AG10803 (cell line): ENCODE results near the gene CACNA1I.

Experiments used
- DNase-seq: peaks from one replicate; pipeline ENCODE4 v3.0.0; 2010; ENCODE audit warnings: low read depth
- H3K4me3 ChIP-seq: 2 replicates; pipeline ENCODE4 v1.5.1; 2011; ENCODE audit warnings: mild to moderate bottlenecking, low read length, control low read depth
- CTCF ChIP-seq: conservative IDR thresholded peaks from 2 replicates; pipeline ENCODE4 v1.5.1; 2011; ENCODE audit warnings: mild to moderate bottlenecking, low read length, control low read depth, inconsistent platforms

The CACNA1I gene

GRCh38 chr22:39734866-39735265, 164.3 kb downstream of the CACNA1I start:
- DNase-seq, result no peak
- TF ChIP-seq CTCF, result no peak
- H3K4me3 ChIP-seq, result no peak overlapping the region

GRCh38 chr22:39735776-39736175, 165.2 kb downstream of the CACNA1I start:
- no peak for TF ChIP-seq CTCF
- DNase-seq, result no peak
- H3K4me3 ChIP-seq, result no peak overlapping the region

- no peak overlapping the region for H3K4me3 ChIP-seq
- DNase-seq, result peak; percentile 52
- TF ChIP-seq CTCF, result no peak
Measured at GRCh38 chr22:39738746-39739145, 168.2 kb downstream of the CACNA1I start.
